ENCODE data around the gene CCN5.
"Not testable (repeated sequence)": the region's sequence is repeated elsewhere in the genome, so short reads cannot be mapped to it uniquely, and the experiment has no call there.

CCN5 gene

DNA sequence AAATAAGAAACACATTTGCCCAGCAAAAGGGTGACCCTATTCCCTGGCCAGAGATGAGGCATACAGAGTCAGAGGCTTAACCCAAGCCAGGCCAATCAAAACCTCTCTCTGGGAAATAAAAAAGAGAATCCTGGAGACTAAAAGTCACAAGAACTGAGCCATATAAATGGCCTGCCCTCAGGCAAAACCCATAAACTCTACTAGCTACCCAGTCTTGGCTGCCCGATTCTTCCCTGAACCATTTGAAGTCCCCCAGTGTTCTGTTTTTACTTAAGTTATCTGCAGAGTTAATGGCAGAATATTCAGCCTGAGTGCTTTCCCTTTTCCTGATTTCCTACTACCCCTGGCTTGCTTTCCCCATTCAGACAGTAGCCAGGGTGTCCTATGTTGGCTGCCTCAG lies 44.4 kb downstream of the CCN5 start:
- DNase-seq (ENCODE audit: low spot score): no peak

GRCh38 chr20:44761423-44761822 lies 46.3 kb downstream of the CCN5 start:
- no peak for DNase-seq (ENCODE audit: low spot score)

DNA sequence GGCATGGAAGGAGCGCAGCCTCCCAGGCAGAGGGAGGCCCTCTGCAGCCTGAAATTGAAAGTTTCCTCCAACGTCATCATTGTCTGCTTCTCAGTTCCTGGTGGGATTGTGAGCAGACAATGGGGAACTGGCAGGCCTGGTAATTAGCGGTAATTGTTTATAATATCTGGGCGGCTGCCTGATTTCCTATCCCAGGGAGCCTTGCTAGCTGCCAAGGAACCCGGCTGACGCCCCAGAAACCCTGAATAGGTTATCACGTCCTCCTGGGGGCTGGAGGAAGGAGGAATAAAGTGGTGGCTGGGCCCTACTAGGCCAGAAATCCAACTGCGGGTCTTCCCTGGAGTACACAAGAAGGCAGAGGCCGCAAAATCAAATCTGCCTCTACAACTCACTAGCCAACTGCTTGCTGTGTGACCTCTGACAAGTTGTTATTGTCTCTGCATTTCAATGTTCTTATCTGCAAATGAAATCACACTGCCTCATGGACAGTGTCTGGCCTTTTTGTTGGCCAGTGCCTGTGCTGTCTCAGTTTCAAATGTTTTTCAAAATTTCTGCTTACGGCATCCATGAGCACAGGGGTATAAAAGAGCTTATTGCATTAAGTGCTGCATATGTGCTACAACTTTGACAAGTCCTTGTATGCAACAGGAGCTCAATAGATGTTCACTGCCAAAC lies 47.4 kb downstream of the CCN5 start:
- no peak for DNase-seq (ENCODE audit: low spot score)

DNA sequence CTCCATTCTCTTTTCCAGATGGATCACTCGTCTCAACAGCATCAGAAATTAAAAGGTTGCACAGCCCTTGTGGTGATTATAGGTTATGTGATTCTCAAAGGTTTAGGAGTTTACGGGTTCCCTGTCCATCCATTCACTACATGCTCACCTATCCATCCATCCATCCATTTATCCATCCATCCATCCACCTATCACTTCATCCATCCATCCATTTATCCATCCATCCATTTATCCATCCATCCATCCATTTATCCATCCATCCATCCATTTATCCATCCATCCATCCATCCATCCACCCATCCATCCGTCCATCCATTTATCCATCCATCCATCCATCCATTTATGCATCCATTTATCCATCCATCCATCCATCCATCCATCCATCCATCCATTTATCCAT lies 48.6 kb downstream of the CCN5 start:
- not testable (repeated sequence) for DNase-seq (ENCODE audit: low spot score)

DNA sequence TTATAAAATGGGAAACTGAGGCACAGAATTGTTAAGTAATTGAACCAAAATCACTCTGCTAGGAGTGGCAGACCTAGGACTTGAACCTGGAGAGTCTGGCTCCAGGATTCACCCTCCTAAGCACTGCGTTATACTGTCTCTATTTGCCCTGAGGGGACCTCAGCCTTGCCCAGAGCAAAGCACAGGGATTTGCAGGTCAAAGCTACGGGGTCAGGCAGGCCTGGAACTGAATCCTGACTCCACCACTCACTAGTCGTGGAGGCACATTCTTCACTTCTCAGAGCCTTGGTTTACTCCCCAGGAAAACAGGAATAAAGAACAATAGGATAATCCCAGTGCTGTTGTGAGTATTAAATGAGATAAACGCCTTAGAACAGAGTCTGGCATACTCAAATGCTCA lies 49.9 kb downstream of the CCN5 start:
- DNase-seq (ENCODE audit: low spot score): no peak

GRCh38 chr20:44765701-44766347 lies 50.7 kb downstream of the CCN5 start:
- no peak for DNase-seq (ENCODE audit: low spot score)

DNA sequence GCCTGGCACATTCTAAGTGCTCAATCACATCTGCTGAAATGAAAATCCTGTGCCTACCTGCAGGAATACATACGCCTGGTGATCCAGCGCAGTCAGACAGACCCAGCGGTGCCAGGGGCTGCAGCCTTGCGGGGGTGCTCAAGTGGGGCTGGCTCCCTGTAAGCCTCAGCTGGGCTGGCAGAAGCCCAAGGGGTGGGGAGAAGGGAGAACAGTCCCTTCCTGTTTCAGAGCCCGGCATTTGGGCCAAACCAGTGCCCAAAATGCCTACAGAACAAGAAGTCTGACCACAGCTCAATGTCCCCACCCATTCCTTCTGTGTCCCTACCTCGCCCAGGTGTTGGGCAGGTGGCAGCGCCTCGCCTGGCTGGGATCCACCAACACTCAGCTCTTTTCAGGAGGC lies 53.1 kb downstream of the CCN5 start:
- DNase-seq (ENCODE audit: low spot score): no peak

- DNase-seq (ENCODE audit: low spot score): no peak
Measured at GRCh38 chr20:44768854-44769480, 53.8 kb downstream of the CCN5 start.

DNA sequence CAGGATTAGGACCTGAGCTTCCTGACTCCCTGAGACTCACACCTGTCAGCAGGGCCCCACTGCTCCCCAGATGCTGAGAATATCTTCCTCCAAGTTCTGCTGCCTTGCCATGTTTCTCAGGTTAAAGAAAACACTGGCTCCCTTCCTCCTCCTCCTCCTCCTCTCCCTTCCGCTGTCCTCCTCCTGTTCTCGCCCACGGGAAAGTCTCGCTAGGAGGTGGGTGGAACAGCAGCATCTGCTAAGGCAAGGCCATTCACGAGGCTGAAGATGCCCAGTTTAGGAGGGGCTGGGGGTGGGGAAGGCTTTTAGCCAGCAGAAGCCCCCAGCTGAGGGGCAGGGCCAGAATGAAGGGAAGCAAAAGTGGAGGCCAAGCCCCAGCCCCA lies 54.3 kb downstream of the CCN5 start:
- no peak for DNase-seq (ENCODE audit: low spot score)

- DNase-seq (ENCODE audit: low spot score): no peak
Measured at GRCh38 chr20:44770484-44771171, 55.5 kb downstream of the CCN5 start.

DNA sequence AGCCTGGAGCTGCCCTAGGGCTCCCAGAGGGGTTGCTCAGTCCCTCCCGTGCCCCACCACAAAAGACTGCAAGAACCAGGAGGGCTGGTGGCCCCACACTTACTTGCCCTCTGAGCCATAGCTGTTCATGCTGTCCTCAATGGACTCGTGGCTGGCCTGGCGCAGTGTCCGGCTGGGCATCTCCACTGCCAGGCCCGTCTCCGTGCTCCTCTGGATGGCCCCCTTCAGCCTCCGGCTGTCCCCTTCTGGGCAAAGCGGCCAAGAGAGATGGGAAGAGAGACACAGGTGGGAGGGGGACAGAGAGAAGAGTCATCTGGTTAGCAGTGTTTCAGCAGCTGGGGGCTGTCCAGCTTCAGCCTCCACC lies 56.0 kb downstream of the CCN5 start:
- DNase-seq (ENCODE audit: low spot score): no peak

DNA sequence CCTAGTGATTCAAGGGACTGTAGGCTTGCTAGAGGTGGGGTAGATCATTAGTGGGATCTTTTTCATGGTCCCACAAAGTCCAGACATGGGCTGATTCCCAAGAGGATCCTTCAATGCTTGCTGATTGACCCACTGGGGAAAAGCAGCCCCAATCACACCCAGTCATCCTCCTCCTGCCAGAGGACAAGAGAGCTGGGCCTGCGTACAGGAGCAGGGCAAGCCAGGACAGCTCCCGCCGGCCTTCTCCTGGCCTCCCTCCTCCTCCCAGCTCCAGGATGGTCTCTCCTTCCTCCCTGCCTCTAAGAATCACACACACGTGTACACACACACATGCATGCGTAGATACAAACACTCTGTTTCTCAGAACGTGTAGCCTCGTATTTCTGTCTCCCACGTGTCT lies 57.5 kb downstream of the CCN5 start:
- DNase-seq (ENCODE audit: low spot score): no peak

DNA sequence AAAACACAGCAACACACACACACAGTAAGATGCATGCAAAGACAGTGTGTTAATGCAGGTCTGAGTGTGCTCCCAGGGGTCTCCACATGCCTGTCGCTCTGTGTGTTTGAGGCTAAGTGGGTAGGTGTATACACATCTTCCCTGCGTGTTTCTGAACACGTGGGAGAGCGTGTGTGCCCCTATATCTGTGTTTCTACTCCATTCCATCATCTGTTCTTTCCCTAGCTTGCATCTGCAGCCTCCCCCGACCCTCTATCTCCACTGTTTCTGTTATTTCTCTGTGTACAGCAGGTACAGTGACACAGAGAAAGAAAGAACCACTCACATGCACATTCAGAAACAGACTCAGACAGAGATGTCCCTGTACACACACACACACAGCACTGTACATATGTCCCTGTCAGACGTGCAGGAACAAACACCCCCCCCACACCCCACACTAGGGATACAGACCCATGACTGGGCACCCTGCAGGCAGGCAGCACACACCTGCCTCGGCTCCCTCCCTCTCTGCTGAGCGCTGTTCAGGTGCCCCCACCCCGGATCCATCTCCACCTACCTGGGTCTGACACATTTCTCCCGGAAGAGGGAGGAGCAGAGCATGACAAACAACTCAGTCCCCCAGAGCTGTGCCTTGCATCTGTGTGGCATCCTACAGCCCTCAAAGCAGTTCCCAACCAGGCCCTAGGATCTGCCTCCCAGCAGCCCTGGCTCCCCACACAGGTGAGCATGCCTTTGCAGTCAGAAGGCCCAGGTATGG lies 58.1 kb downstream of the CCN5 start:
- no peak for DNase-seq (ENCODE audit: low spot score)

GRCh38 chr20:44776980-44777379 lies 61.8 kb downstream of the CCN5 start:
- no peak for DNase-seq (ENCODE audit: low spot score)

Measured in CD4-positive, alpha-beta T cell treated with Interleukin-15 for 4 hours (primary cell).